HepG2 (cell line): Measurements from ENCODE around the gene ANXA10. TPM values are rescaled to one million over a fixed set of nuclear protein-coding genes. Genes with fewer than 3 reads are reported as not detected.

Source experiments
- ATAC-seq: fragments of 200-7000 bp; cut with Tn5 transposase; 3 replicates; pipeline ENCODE4 v1.9.1; 2020; ENCODE audit warnings: mild to moderate bottlenecking, moderate library complexity
- BruUV-seq: library from RNA; stranded (reverse); fragments of 400-500 nt; replicated peaks from 2 replicates; lab custom pipeline; 2021; lab: Mats Ljungman, UMichigan
- CTCF ChIA-PET: fragments of 300-600 bp; formaldehyde crosslinking; extraction: SDS; loops from one replicate; lab custom pipeline; 2021; ENCODE audit warnings: low total read pairs, inconsistent platforms, low intra/inter-chr PET ratio; lab: Yijun Ruan, JAX
- POLR2A ChIA-PET: fragments of 350-600 bp; sonication (Branson Sonifier 250); formaldehyde crosslinking; loops from one replicate; lab custom pipeline; 2020; ENCODE audit warnings: antibody characterized with exemption, inconsistent platforms; lab: Yijun Ruan, JAX
- DNase-seq: peaks from one replicate; pipeline ENCODE4 v3.0.0-alpha.2; 2015; ENCODE audit warnings: low spot score
- FAIRE-seq: peaks from 3 replicates; lab custom pipeline; 2011; peaks lifted over from hg19 to GRCh38; lab: Jason Lieb, UNC
- H2AFZ ChIP-seq: one replicate; pipeline ENCODE4 v1.6.1; 2011; ENCODE audit warnings: low read length, inconsistent platforms
- H3K27ac ChIP-seq: fragments of 300-600 bp; 3 replicates; pipeline ENCODE4 v1.8.0; 2011; ENCODE audit warnings: mixed run types, mild to moderate bottlenecking, mixed read lengths, low read length, inconsistent platforms; ENCODE audit not compliant: insufficient read depth; ENCODE audit errors: extremely low read length
- H3K27me3 ChIP-seq, 2 experiments: fragments of 200-600 bp in 1 of 2; 2 replicates in 1 of 2; 3 replicates in 1 of 2; pipeline versions ENCODE4 v1.6.0 to v1.8.0; 2011; ENCODE audit warnings: low read length in 2 of 2, mild to moderate bottlenecking in 2 of 2, moderate library complexity in 2 of 2, inconsistent platforms in 1 of 2; ENCODE audit not compliant: insufficient read depth in 2 of 2, control insufficient read depth in 1 of 2
- H3K36me3 ChIP-seq, 2 experiments: fragments of 200-600 bp in 1 of 2; replicated peaks in 1 of 2; 2 replicates in 1 of 2; 3 replicates in 1 of 2; pipeline versions ENCODE4 v1.5.1 to v1.8.0; 2011; ENCODE audit warnings: low read length in 2 of 2, inconsistent platforms in 1 of 2; ENCODE audit not compliant: insufficient read depth in 2 of 2, control insufficient read depth in 1 of 2
- H3K4me1 ChIP-seq: 2 replicates; pipeline ENCODE4 v1.5.1; 2012; ENCODE audit warnings: low read length, inconsistent platforms; ENCODE audit not compliant: insufficient read depth
- H3K4me2 ChIP-seq: 2 replicates; pipeline ENCODE4 v1.6.0; 2011; ENCODE audit warnings: low read depth, low read length, inconsistent platforms
- H3K4me3 ChIP-seq, 3 experiments: fragments of 200-600 bp in 1 of 3; sonication (generic), shearing (Covaris generic) in 1 of 3; replicated peaks in 1 of 3; 2 replicates each; pipeline ENCODE4 v1.5.1; 2011 to 2016; ENCODE audit warnings: low read length in 3 of 3, inconsistent platforms in 2 of 3, low read depth in 2 of 3, mild to moderate bottlenecking in 2 of 3, control low read depth in 1 of 3, mixed read lengths in 1 of 3; ENCODE audit not compliant: insufficient read depth in 1 of 3
- H3K79me2 ChIP-seq: one replicate; pipeline ENCODE4 v1.6.1; 2011; ENCODE audit warnings: low read length, inconsistent platforms; ENCODE audit not compliant: insufficient read depth
- H3K9ac ChIP-seq: 2 replicates; pipeline ENCODE4 v1.6.0; 2011; ENCODE audit warnings: mild to moderate bottlenecking, low read depth, low read length, inconsistent platforms; ENCODE audit not compliant: insufficient read depth
- H3K9me3 ChIP-seq: 2 replicates; pipeline ENCODE4 v1.5.1; 2012; ENCODE audit warnings: mild to moderate bottlenecking, low read length
- H4K20me1 ChIP-seq: 2 replicates; pipeline ENCODE4 v1.6.0; 2011; ENCODE audit warnings: inconsistent platforms, mild to moderate bottlenecking, low read length, moderate library complexity; ENCODE audit not compliant: insufficient read depth
- CBX5 ChIP-seq: sonication (generic); formaldehyde crosslinking; IDR thresholded peaks from 2 replicates; pipeline ENCODE4 v1.4.0; 2020; ENCODE audit warnings: missing genetic modification reagents, borderline replicate concordance
- DDIT3 ChIP-seq: sonication (generic); formaldehyde crosslinking; IDR thresholded peaks from 2 replicates; pipeline ENCODE4 v1.4.0; 2020; ENCODE audit warnings: mild to moderate bottlenecking, missing genetic modification reagents
- DPF2 ChIP-seq: sonication (generic); formaldehyde crosslinking; IDR thresholded peaks from 2 replicates; pipeline ENCODE4 v1.4.0; 2020; ENCODE audit warnings: mild to moderate bottlenecking, low read depth, missing genetic modification reagents, borderline replicate concordance
- GABPA ChIP-seq, 2 experiments: IDR thresholded peaks; 2 replicates each; pipeline ENCODE4 v1.6.1; 2011 to 2016; ENCODE audit warnings: low read depth in 2 of 2, low read length in 1 of 2, missing biosample characterization in 1 of 2, missing genetic modification characterization in 1 of 2
- PHB2 ChIP-seq: fragments of 450-650 bp; IDR thresholded peaks from 2 replicates; pipeline ENCODE4 v1.6.1; 2018; ENCODE audit not compliant: partially characterized antibody
- PHF21A ChIP-seq: sonication (generic); formaldehyde crosslinking; IDR thresholded peaks from 2 replicates; pipeline ENCODE4 v1.5.0; 2020; ENCODE audit warnings: mild to moderate bottlenecking, missing genetic modification reagents
- RBAK ChIP-seq: sonication (generic); formaldehyde crosslinking; IDR thresholded peaks from 2 replicates; pipeline ENCODE4 v1.5.1; 2020; ENCODE audit warnings: mild to moderate bottlenecking, missing genetic modification reagents
- RELA ChIP-seq: sonication (generic); formaldehyde crosslinking; IDR thresholded peaks from 2 replicates; pipeline ENCODE4 v1.4.0; 2020; ENCODE audit warnings: missing genetic modification reagents
- SAFB2 ChIP-seq: sonication (generic); formaldehyde crosslinking; IDR thresholded peaks from 2 replicates; pipeline ENCODE4 v1.5.1; 2020; ENCODE audit warnings: missing genetic modification reagents, low read depth, mild to moderate bottlenecking, borderline replicate concordance
- ZNF136 ChIP-seq: sonication (generic); formaldehyde crosslinking; IDR thresholded peaks from 2 replicates; pipeline ENCODE4 v1.8.1; 2022; ENCODE audit warnings: low read depth, mild to moderate bottlenecking, moderate library complexity, missing genetic modification reagents
- ZNF282 ChIP-seq: fragments of 450-650 bp; IDR thresholded peaks from 2 replicates; pipeline ENCODE4 v1.6.1; 2018; ENCODE audit not compliant: partially characterized antibody
- ZNF552 ChIP-seq: sonication (generic); formaldehyde crosslinking; IDR thresholded peaks from 2 replicates; pipeline ENCODE4 v1.9.0; 2022; ENCODE audit warnings: missing genetic modification reagents, mild to moderate bottlenecking, borderline replicate concordance
- ZSCAN9 ChIP-seq: IDR thresholded peaks from 2 replicates; pipeline ENCODE4 v1.6.1; 2016; ENCODE audit warnings: borderline replicate concordance
- WGBS: methylation state at CpG from one replicate; pipeline ENCODE4 v1.1.6; 2017; ENCODE audit warnings: low lambda C conversion rate; 5-methylcytosine and 5-hydroxymethylcytosine counted together
- in situ Hi-C: cut with HindIII; loops from 2 replicates; pipeline ENCODE4 v1.10.0; 2017; ENCODE audit warnings: low pct_unique_long_range_greater_than_20kb; ENCODE audit not compliant: extremely low pct_ligation_motif_present
- intact Hi-C: fragments of 100-400 bp; cut with micrococcal nuclease; formaldehyde crosslinking; loops from one replicate; pipeline ENCODE4 v1.10.0; 2022; ENCODE audit not compliant: unreplicated experiment
- polyA plus RNA-seq, 8 experiments: library from polyadenylated mRNA; depleted of rRNA in 3 of 8; stranded (reverse) in 7 of 8; unstranded in 1 of 8; fragments of >200 nt; fragmentation: Illumina TruSeq in 4 of 8; extraction: Trizol in 4 of 8; gene quantifications; 2 replicates each; pipeline versions ENCODE4 v1.2.1 to v1.2.3, GENCODE V29; 2011 to 2016; ENCODE audit warnings: low read depth in 4 of 8, missing spikeins in 1 of 8, mixed read lengths in 1 of 8; ENCODE audit not compliant: insufficient read depth in 1 of 8
- total RNA-seq, 5 experiments: library from RNA; depleted of rRNA; stranded (reverse); fragments of >200 nt; fragmentation: Illumina TruSeq; extraction: Trizol; gene quantifications; 2 replicates each; pipeline ENCODE4 v1.2.3, GENCODE V29; 2016; ENCODE audit warnings: low read depth in 1 of 5
- TF ChIP-seq, protein P1 (sequence below): sonication (generic); formaldehyde crosslinking; conservative IDR thresholded peaks from 2 replicates; pipeline ENCODE4 v1.4.0; 2020; ENCODE audit warnings: missing genetic modification reagents

Gene ANXA10
- total and polyA plus RNA-seq, 2 of the 13 experiments (the other 11 are each of a cell fraction or from before 2014, with no cell fraction given): 0.08 TPM; not detected in 1

DNA sequence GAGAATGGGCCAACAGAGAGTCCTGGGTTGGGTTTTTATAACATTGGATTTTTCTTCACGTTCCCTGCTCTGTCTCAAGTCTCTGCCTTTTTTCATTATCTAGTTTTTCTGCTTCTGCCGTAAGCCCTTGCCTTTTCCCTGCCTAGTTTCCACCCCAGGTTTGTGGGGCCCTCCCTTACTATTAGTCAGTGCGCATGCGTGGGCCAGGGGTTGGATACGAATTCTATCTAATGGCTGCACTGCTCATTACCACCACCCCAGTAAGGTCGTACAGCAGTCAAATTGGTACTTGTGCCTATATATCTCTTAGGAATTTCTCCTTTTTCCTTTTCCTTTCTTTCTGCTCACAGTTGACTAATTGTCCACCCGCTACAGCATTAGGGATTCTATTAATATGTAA, 49.4 kb downstream of the ANXA10 start:
- WGBS: 52% methylated on average over 7 of the region's 7 CpGs
- H3K4me2 ChIP-seq: no peak overlapping the region
- no peak overlapping the region for H3K9ac ChIP-seq
- H3K9me3 ChIP-seq: no peaks in the 10 kb centered on the region
- no peaks in the 10 kb centered on the region for H3K79me2 ChIP-seq
- no peaks in the 10 kb centered on the region for H4K20me1 ChIP-seq
- H2AFZ ChIP-seq: no peak overlapping the region
- POLR2A ChIA-PET: no interaction called here
- H3K36me3 ChIP-seq: no peaks in the 10 kb centered on the region
- no peak for ATAC-seq
- FAIRE-seq: no peak
- DNase-seq: no peak
- in situ Hi-C loops (no loop called here), intact Hi-C loops (no loop called here)
- TF ChIP-seq ZNF136 (CRISPR knock-in tag) (no peak), DDIT3 (CRISPR knock-in tag) (no peak), GABPA (IDR thresholded peaks at IDR 0.05; ENCODE audit: low read depth, low read length) (no peak), GABPA (CRISPR knock-in tag; IDR thresholded peaks at IDR 0.05; ENCODE audit: low read depth) (no peak), ZNF282 (no peak), RBAK (CRISPR knock-in tag) (no peak), PHF21A (no peak), PHB2 (no peak), RELA (CRISPR knock-in tag) (no peak), DPF2 (CRISPR knock-in tag) (no peak), CBX5 (no peak), ZNF552 (CRISPR knock-in tag) (no peak), ZSCAN9 (no peak), SAFB2 (CRISPR knock-in tag) (no peak)
- TF ChIP-seq, protein P1, sequence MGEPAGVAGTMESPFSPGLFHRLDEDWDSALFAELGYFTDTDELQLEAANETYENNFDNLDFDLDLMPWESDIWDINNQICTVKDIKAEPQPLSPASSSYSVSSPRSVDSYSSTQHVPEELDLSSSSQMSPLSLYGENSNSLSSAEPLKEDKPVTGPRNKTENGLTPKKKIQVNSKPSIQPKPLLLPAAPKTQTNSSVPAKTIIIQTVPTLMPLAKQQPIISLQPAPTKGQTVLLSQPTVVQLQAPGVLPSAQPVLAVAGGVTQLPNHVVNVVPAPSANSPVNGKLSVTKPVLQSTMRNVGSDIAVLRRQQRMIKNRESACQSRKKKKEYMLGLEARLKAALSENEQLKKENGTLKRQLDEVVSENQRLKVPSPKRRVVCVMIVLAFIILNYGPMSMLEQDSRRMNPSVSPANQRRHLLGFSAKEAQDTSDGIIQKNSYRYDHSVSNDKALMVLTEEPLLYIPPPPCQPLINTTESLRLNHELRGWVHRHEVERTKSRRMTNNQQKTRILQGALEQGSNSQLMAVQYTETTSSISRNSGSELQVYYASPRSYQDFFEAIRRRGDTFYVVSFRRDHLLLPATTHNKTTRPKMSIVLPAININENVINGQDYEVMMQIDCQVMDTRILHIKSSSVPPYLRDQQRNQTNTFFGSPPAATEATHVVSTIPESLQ (CRISPR knock-in tag): no peak
- CTCF ChIA-PET: no interaction called here
- H3K27me3 ChIP-seq: no peaks in the 10 kb centered on the region
- no peak overlapping the region for H3K27ac ChIP-seq
- BruUV-seq: no TSS peak
- no peaks in the 10 kb centered on the region for H3K4me1 ChIP-seq
- no peak overlapping the region for H3K4me3 ChIP-seq
